Muscle layer of colon (tissue), 2 donors: ENCODE results near the gene KIF1B.

Source experiments
- H3K27ac ChIP-seq: one replicate; pipeline ENCODE4 v1.7.0; 2013; ENCODE audit warnings: low read depth, mild to moderate bottlenecking, low read length, moderate library complexity
- H3K27me3 ChIP-seq, 2 donors: one replicate each; pipeline ENCODE4 v1.7.0; 2013; ENCODE audit warnings: low read length in 2 of 2, mild to moderate bottlenecking in 2 of 2; ENCODE audit not compliant: insufficient read depth in 2 of 2, control insufficient read depth in 1 of 2
- H3K36me3 ChIP-seq: one replicate; pipeline ENCODE4 v1.7.0; 2013; ENCODE audit warnings: mild to moderate bottlenecking, low read length; ENCODE audit not compliant: insufficient read depth
- H3K4me1 ChIP-seq: one replicate; pipeline ENCODE4 v1.7.0; 2013; ENCODE audit warnings: mild to moderate bottlenecking, low read length; ENCODE audit not compliant: insufficient read depth
- H3K4me3 ChIP-seq, 2 donors: one replicate each; pipeline ENCODE4 v1.7.0; 2013; ENCODE audit warnings: low read length in 2 of 2, low read depth in 1 of 2, mild to moderate bottlenecking in 1 of 2, moderate library complexity in 1 of 2
- H3K9ac ChIP-seq: one replicate; pipeline ENCODE4 v1.7.0; 2013; ENCODE audit warnings: low read length
- H3K9me3 ChIP-seq: one replicate; pipeline ENCODE4 v1.7.0; 2013; ENCODE audit warnings: mild to moderate bottlenecking, low read length
- donor health status: abdominal sarcoma.
- donor health status: Adenocarcinoma of cecum.

Gene KIF1B

GRCh38 chr1:10380594-10381275 is 170.4 kb downstream of the KIF1B start:
- no peak overlapping the region for H3K4me3 ChIP-seq
- peaks cover 20% of the 10 kb centered on the region for H3K36me3 ChIP-seq
- no peak overlapping the region for H3K27ac ChIP-seq
- no peaks in the 10 kb centered on the region for H3K9me3 ChIP-seq
- no peak overlapping the region for H3K9ac ChIP-seq
- no peaks in the 10 kb centered on the region for H3K27me3 ChIP-seq
- peaks cover 13% of the 10 kb centered on the region for H3K4me1 ChIP-seq

- Histone ChIP-seq H3K9ac (no peak overlapping the region), H3K36me3 (peaks cover 7% of the 10 kb centered on the region), H3K27ac (no peak overlapping the region)
Measured at GRCh38 chr1:10383630-10384029, 173.3 kb downstream of the KIF1B start.

GRCh38 chr1:10384219-10384618 is 173.8 kb downstream of the KIF1B start:
- no peak overlapping the region for H3K27ac ChIP-seq
- no peak overlapping the region for H3K9ac ChIP-seq
- H3K36me3 ChIP-seq, result peaks cover 2% of the 10 kb centered on the region
- H3K4me3 ChIP-seq, result no peak overlapping the region
- no peaks in the 10 kb centered on the region for H3K9me3 ChIP-seq
- H3K4me1 ChIP-seq, result peaks cover 22% of the 10 kb centered on the region
- H3K27me3 ChIP-seq, result no peaks in the 10 kb centered on the region

More at GRCh38 chr1:10383630-10384029, 173.3 kb downstream of the KIF1B start:
- no peaks in the 10 kb centered on the region for H3K9me3 ChIP-seq
- H3K4me3 ChIP-seq, result no peak overlapping the region
- no peaks in the 10 kb centered on the region for H3K27me3 ChIP-seq
- H3K4me1 ChIP-seq, result peaks cover 20% of the 10 kb centered on the region

- H3K9ac ChIP-seq, result no peak overlapping the region
- H3K27me3 ChIP-seq, result no peaks in the 10 kb centered on the region
- H3K9me3 ChIP-seq, result no peaks in the 10 kb centered on the region
- no peak overlapping the region for H3K4me3 ChIP-seq
- H3K27ac ChIP-seq, result peak overlapping the region; percentile 37
- no peaks in the 10 kb centered on the region for H3K36me3 ChIP-seq
- H3K4me1 ChIP-seq, result peaks cover 16% of the 10 kb centered on the region
Measured at GRCh38 chr1:10386761-10387676, 176.6 kb downstream of the KIF1B start.

- no peaks in the 10 kb centered on the region for H3K9me3 ChIP-seq
- no peaks in the 10 kb centered on the region for H3K27me3 ChIP-seq
- no peak overlapping the region for H3K9ac ChIP-seq
- H3K36me3 ChIP-seq, result no peaks in the 10 kb centered on the region
- H3K27ac ChIP-seq, result peak overlapping the region; percentile 37
- H3K4me3 ChIP-seq, result no peak overlapping the region
- peaks cover 16% of the 10 kb centered on the region for H3K4me1 ChIP-seq
Measured at GRCh38 chr1:10387677-10388386, 177.5 kb downstream of the KIF1B start.

- peaks cover 16% of the 10 kb centered on the region for H3K4me1 ChIP-seq
- H3K27ac ChIP-seq, result no peak overlapping the region
- H3K9ac ChIP-seq, result no peak overlapping the region
- no peak overlapping the region for H3K4me3 ChIP-seq
- H3K36me3 ChIP-seq, result no peaks in the 10 kb centered on the region
- H3K27me3 ChIP-seq, result no peaks in the 10 kb centered on the region
- H3K9me3 ChIP-seq, result no peaks in the 10 kb centered on the region
Measured at GRCh38 chr1:10388387-10388715, 178.0 kb downstream of the KIF1B start.

- Histone ChIP-seq H3K4me3 (no peak overlapping the region), H3K9ac (no peak overlapping the region), H3K27ac (no peak overlapping the region), H3K36me3 (no peaks in the 10 kb centered on the region), H3K9me3 (no peaks in the 10 kb centered on the region), H3K4me1 (peaks cover 16% of the 10 kb centered on the region), H3K27me3 (no peaks in the 10 kb centered on the region)
Measured at GRCh38 chr1:10389271-10389973, 179.1 kb downstream of the KIF1B start.

- H3K9me3 ChIP-seq, result no peaks in the 10 kb centered on the region
- H3K27ac ChIP-seq, result no peak overlapping the region
- no peak overlapping the region for H3K9ac ChIP-seq
- H3K4me3 ChIP-seq, result no peak overlapping the region
- H3K27me3 ChIP-seq, result no peaks in the 10 kb centered on the region
- peaks cover 12% of the 10 kb centered on the region for H3K4me1 ChIP-seq
- H3K36me3 ChIP-seq, result no peaks in the 10 kb centered on the region
Measured at GRCh38 chr1:10396870-10397269, 186.5 kb downstream of the KIF1B start.

GRCh38 chr1:10398278-10398733 is 187.9 kb downstream of the KIF1B start:
- peaks cover 12% of the 10 kb centered on the region for H3K4me1 ChIP-seq
- H3K27me3 ChIP-seq, result no peaks in the 10 kb centered on the region
- H3K9me3 ChIP-seq, result no peaks in the 10 kb centered on the region
- peak overlapping the region; percentile 63 for H3K27ac ChIP-seq
- peaks cover under 1% of the 10 kb centered on the region for H3K36me3 ChIP-seq
- H3K4me3 ChIP-seq, result peak overlapping the region; percentile 82 to 94
- peak overlapping the region; percentile 57 for H3K9ac ChIP-seq

GRCh38 chr1:10398734-10399443 is 188.5 kb downstream of the KIF1B start, which contains the start of gene PGD:
PGD (plus strand) TSS chr1:10399064; CDS start chr1:10399118, 54 bp downstream.
- H3K27me3 ChIP-seq, result no peaks in the 10 kb centered on the region

More at GRCh38 chr1:10398734-10399443, 188.5 kb downstream of the KIF1B start, which contains the start of gene PGD:
- Histone ChIP-seq H3K4me3 (peak within 1 kb of the TSS; percentile 82 to 94), H3K4me1 (peaks cover 12% of the 10 kb centered on the region), H3K9me3 (no peaks in the 10 kb centered on the region), H3K27ac (peak within 1 kb of the TSS; percentile 78), H3K36me3 (peaks cover 7% of the 10 kb centered on the region), H3K9ac (peak within 1 kb of the TSS; percentile 57)
